Measurements from ENCODE around the gene GSKIP. TPM values are rescaled to one million over a fixed set of nuclear protein-coding genes. Genes with fewer than 3 reads are reported as not detected.

The GSKIP gene
- total and polyA plus RNA-seq, 8 donors, result 3.4 to 13.8 (median 8.5) TPM

- WGBS, 2 donors, result 98 to 100% methylated on average over 1 of the region's 1 CpG
- Histone ChIP-seq H3K4me1 (peaks cover 0 to 7% (median 6%) of the 10 kb centered on the region in 3 donors), H3K9me3 (no peaks in the 10 kb centered on the region), H3K27me3 (no peaks in the 10 kb centered on the region), H3K27ac (no peak overlapping the region), H3K36me3 (no peaks in the 10 kb centered on the region), H3K4me3 (no peak overlapping the region)
- ATAC-seq (no peak), FAIRE-seq (no peak), DNase-seq (no peak)
- intact Hi-C loops (cut with DNase I), result no loop called here
- TF ChIP-seq CTCF (IDR thresholded peaks at IDR 0.05), result no peak
Measured at GRCh38 chr14:96368534-96368933, 5.2 kb downstream of the GSKIP start.

DNA sequence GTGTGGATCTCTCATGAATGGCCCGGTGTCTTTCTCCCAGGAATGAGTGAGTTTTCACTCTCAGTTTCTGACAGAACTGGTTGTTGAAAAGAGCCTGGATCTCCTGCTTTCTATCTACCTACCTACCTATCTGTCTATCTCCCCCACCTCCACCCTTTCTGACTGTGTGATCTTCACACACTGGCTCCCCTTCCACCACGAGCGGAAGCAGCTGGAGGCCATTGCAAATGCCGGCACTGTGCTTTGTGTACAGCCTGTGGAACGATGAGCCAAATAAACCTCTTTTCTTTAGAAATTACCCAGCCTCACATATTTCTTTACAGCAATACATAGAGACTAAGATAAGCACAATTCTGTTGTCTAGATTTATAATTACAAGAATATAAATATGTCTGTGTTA lies 7.2 kb downstream of the GSKIP start:
- no peaks in the 10 kb centered on the region for H3K36me3 ChIP-seq
- no peaks in the 10 kb centered on the region for H3K4me1 ChIP-seq
- FAIRE-seq (no peak), ATAC-seq (no peak), DNase-seq (no peak)
- H3K4me3 ChIP-seq, result no peak overlapping the region
- no peaks in the 10 kb centered on the region for H3K27me3 ChIP-seq
- no peak for TF ChIP-seq CTCF (IDR thresholded peaks at IDR 0.05)
- H3K9me3 ChIP-seq, result no peaks in the 10 kb centered on the region
- no peak overlapping the region for H3K27ac ChIP-seq
- 93 to 94% methylated on average over 5 of the region's 5 CpGs for WGBS, 2 donors
- intact Hi-C loops (cut with DNase I), result no loop called here

DNA sequence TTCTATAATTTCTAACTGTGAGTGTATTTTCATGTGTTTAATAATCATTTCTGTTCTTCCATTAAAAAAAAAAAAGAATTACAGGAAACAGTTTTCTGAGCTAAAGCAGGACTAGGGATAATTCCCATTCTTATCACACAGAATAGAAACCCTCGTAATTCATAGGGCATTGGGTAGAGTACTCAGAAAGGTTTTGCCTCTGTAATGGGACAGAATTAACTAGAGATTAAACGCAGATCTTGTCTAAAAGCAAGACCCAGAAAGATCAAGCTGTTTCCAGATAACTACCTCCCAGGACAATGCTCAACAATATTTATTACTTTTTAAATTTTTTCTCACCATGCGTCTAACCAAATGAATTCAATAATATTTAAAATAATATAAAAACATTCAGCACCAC lies 10.2 kb downstream of the GSKIP start:
- WGBS, 2 donors, result 91 to 95% methylated on average over 3 of the region's 3 CpGs
- DNase-seq (no peak), FAIRE-seq (no peak), ATAC-seq (no peak)
- no peak overlapping the region for H3K4me3 ChIP-seq
- TF ChIP-seq CTCF (IDR thresholded peaks at IDR 0.05), result no peak
- no peak overlapping the region for H3K27ac ChIP-seq
- H3K9me3 ChIP-seq, result no peaks in the 10 kb centered on the region
- no peaks in the 10 kb centered on the region for H3K27me3 ChIP-seq
- H3K4me1 ChIP-seq, result no peaks in the 10 kb centered on the region
- intact Hi-C loops (cut with DNase I), result no loop called here
- H3K36me3 ChIP-seq, result no peaks in the 10 kb centered on the region

DNA sequence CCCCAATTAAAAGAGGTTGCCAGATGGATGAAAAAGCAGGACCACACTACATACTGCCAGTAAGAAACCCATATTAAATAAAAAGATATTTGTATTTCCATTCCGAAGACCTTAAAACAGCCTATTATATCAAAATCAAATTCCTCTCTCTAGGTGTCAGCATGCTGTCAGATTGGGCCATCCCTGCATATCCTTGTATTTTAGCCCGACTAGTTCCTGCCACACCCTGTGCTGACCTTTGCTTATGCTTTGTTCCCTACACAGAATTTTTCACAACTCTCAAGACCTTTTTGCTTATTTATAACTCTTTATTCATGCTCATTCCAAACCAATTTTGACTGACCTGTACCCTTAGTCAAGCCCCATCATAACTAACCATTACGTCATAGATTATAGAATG lies 12.8 kb downstream of the GSKIP start:
- no peaks in the 10 kb centered on the region for H3K9me3 ChIP-seq
- no peak overlapping the region for H3K4me3 ChIP-seq
- TF ChIP-seq CTCF (IDR thresholded peaks at IDR 0.05), result no peak
- 90 to 92% methylated on average over 3 of the region's 3 CpGs for WGBS, 2 donors
- DNase-seq, result no peak
- ATAC-seq, result no peak
- H3K27ac ChIP-seq, result no peak overlapping the region
- no peak for FAIRE-seq
- H3K4me1 ChIP-seq, result no peaks in the 10 kb centered on the region
- no peaks in the 10 kb centered on the region for H3K36me3 ChIP-seq
- intact Hi-C loops (cut with DNase I), result no loop called here
- H3K27me3 ChIP-seq, result no peaks in the 10 kb centered on the region

GRCh38 chr14:96380735-96381134 lies 17.4 kb downstream of the GSKIP start:
- no peaks in the 10 kb centered on the region for H3K27me3 ChIP-seq
- peaks cover 0 to 17% (median 0%) of the 10 kb centered on the region in 3 donors for H3K36me3 ChIP-seq

More at GRCh38 chr14:96380735-96381134, 17.4 kb downstream of the GSKIP start:
- 79% methylated on average over 3 of the region's 3 CpGs for WGBS, 2 donors
- no peak for DNase-seq
- ATAC-seq, result no peak
- H3K4me1 ChIP-seq, result peaks cover 0 to 4% (median 0%) of the 10 kb centered on the region in 3 donors
- no peak overlapping the region for H3K4me3 ChIP-seq
- intact Hi-C loops (cut with DNase I), result no loop called here
- no peak overlapping the region for H3K27ac ChIP-seq
- no peak for TF ChIP-seq CTCF (IDR thresholded peaks at IDR 0.05)
- no peak for FAIRE-seq
- H3K9me3 ChIP-seq, result no peaks in the 10 kb centered on the region

Measured in pancreas (tissue), 10 donors.